Measurements from ENCODE around the gene EGFR.

The EGFR gene

GRCh38 chr7:54985426-54986330 lies 33.1 kb upstream of the EGFR start:
- H3K27me3 ChIP-seq (ENCODE audit: insufficient read depth, low read length, poor library complexity) = no peaks in the 10 kb centered on the region
- no peak overlapping the region for H3K9ac ChIP-seq (ENCODE audit: low read depth, low read length)
- no peak for DNase-seq
- no peaks in the 10 kb centered on the region for H3K4me1 ChIP-seq (ENCODE audit: insufficient read depth, low read length)
- H3K4me2 ChIP-seq (ENCODE audit: insufficient read depth, low read length) = no peak overlapping the region
- no peak overlapping the region for H3K4me3 ChIP-seq (ENCODE audit: low read depth in 1 of 2, low read length in 2 of 2)
- TF ChIP-seq CTCF (IDR thresholded peaks at IDR 0.05; ENCODE audit: borderline replicate concordance, extremely low read depth, low read length, poor library complexity, severe bottlenecking) = no peak
- TF ChIP-seq EZH2 (IDR thresholded peaks at IDR 0.05; ENCODE audit: borderline replicate concordance, low read depth, low read length, severe bottlenecking) = no peak
- H3K27ac ChIP-seq (ENCODE audit: low read length) = no peak overlapping the region
- H3K36me3 ChIP-seq (ENCODE audit: insufficient read depth, low read length) = no peaks in the 10 kb centered on the region
- no peak for ATAC-seq (ENCODE audit: insufficient read depth, low read depth)
- H4K20me1 ChIP-seq (ENCODE audit: insufficient read depth, low read length) = no peaks in the 10 kb centered on the region
- no peaks in the 10 kb centered on the region for H3K9me3 ChIP-seq (ENCODE audit: insufficient read depth, low read length, severe bottlenecking)
- H2AFZ ChIP-seq (ENCODE audit: low read depth, low read length) = no peak overlapping the region
- H3K79me2 ChIP-seq (ENCODE audit: insufficient read depth, low read length) = no peaks in the 10 kb centered on the region

GRCh38 chr7:54986716-54987115 lies 32.1 kb upstream of the EGFR start:
- no peak overlapping the region for H3K27ac ChIP-seq (ENCODE audit: low read length)
- H3K27me3 ChIP-seq (ENCODE audit: insufficient read depth, low read length, poor library complexity) = no peaks in the 10 kb centered on the region
- ATAC-seq (ENCODE audit: insufficient read depth, low read depth) (no peak), DNase-seq (no peak)
- no peaks in the 10 kb centered on the region for H3K36me3 ChIP-seq (ENCODE audit: insufficient read depth, low read length)
- H3K79me2 ChIP-seq (ENCODE audit: insufficient read depth, low read length) = no peaks in the 10 kb centered on the region
- no peak overlapping the region for H3K4me2 ChIP-seq (ENCODE audit: insufficient read depth, low read length)
- no peak for TF ChIP-seq EZH2 (IDR thresholded peaks at IDR 0.05; ENCODE audit: borderline replicate concordance, low read depth, low read length, severe bottlenecking)
- TF ChIP-seq CTCF (IDR thresholded peaks at IDR 0.05; ENCODE audit: borderline replicate concordance, extremely low read depth, low read length, poor library complexity, severe bottlenecking) = no peak
- no peak overlapping the region for H2AFZ ChIP-seq (ENCODE audit: low read depth, low read length)
- H3K4me1 ChIP-seq (ENCODE audit: insufficient read depth, low read length) = no peaks in the 10 kb centered on the region
- H3K9ac ChIP-seq (ENCODE audit: low read depth, low read length) = no peak overlapping the region
- no peak overlapping the region for H3K4me3 ChIP-seq (ENCODE audit: low read depth in 1 of 2, low read length in 2 of 2)
- H3K9me3 ChIP-seq (ENCODE audit: insufficient read depth, low read length, severe bottlenecking) = no peaks in the 10 kb centered on the region
- H4K20me1 ChIP-seq (ENCODE audit: insufficient read depth, low read length) = no peaks in the 10 kb centered on the region

- Histone ChIP-seq H3K27ac (ENCODE audit: low read length) (no peak overlapping the region), H3K36me3 (ENCODE audit: insufficient read depth, low read length) (no peaks in the 10 kb centered on the region), H3K79me2 (ENCODE audit: insufficient read depth, low read length) (no peaks in the 10 kb centered on the region), H3K9me3 (ENCODE audit: insufficient read depth, low read length, severe bottlenecking) (no peaks in the 10 kb centered on the region), H3K9ac (ENCODE audit: low read depth, low read length) (no peak overlapping the region), H3K27me3 (ENCODE audit: insufficient read depth, low read length, poor library complexity) (no peaks in the 10 kb centered on the region), H3K4me1 (ENCODE audit: insufficient read depth, low read length) (no peaks in the 10 kb centered on the region), H3K4me2 (ENCODE audit: insufficient read depth, low read length) (no peak overlapping the region), H4K20me1 (ENCODE audit: insufficient read depth, low read length) (no peaks in the 10 kb centered on the region), H3K4me3 (ENCODE audit: low read depth in 1 of 2, low read length in 2 of 2) (no peak overlapping the region), H2AFZ (ENCODE audit: low read depth, low read length) (no peak overlapping the region)
- no peak for DNase-seq
- no peak for TF ChIP-seq EZH2 (IDR thresholded peaks at IDR 0.05; ENCODE audit: borderline replicate concordance, low read depth, low read length, severe bottlenecking)
- TF ChIP-seq CTCF (IDR thresholded peaks at IDR 0.05; ENCODE audit: borderline replicate concordance, extremely low read depth, low read length, poor library complexity, severe bottlenecking) = no peak
- no peak for ATAC-seq (ENCODE audit: insufficient read depth, low read depth)
Observed at GRCh38 chr7:54987772-54988171, 31.0 kb upstream of the EGFR start.
